Right lobe of liver (tissue), 4 donors: ENCODE results near the gene CLEC5A.
A peak's percentile ranks its signal among the peaks of the same experiment; 100 is the strongest.

ENCODE experiments used
- POLR2A ChIP-seq: fragments of 450-650 bp; IDR thresholded peaks from one replicate; pipeline ENCODE4 v1.6.1; 2017; ENCODE audit warnings: antibody characterized with exemption, mild to moderate bottlenecking
- TF ChIP-seq, protein P1 (sequence below), 4 donors: fragments of 200-600 bp in 3 of 4; fragments of 450-650 bp in 1 of 4; IDR thresholded peaks; one replicate each; pipeline versions ENCODE4 v1.5.1 to v1.8.0; 2016 to 2022; ENCODE audit warnings: antibody characterized with exemption in 4 of 4, mild to moderate bottlenecking in 2 of 4
- donor health status: DM: no; HTN: no; CAD: no.
- donor health status: DM: no; HTN: no; CAD: no.
- donor health status: DM: no; HTN: yes; CAD: no.

DNA sequence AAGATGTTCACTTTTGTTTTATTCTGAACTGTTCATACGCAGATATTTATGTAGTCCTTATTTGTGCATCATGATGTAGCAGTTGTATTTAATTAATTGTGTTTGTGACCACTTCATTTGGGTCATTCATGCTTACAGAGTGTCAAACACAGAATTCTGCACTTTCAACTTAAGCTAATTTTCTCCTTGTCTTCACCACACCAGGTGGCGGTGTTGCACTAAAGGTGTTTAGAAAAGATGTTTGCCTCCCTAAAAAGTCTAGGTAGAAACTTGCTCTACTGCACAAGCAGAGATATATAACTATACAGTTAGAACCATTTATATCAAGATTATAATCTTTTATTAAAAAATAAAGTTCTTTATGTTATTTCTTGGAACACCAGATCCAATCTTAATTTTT lies 28.1 kb upstream of the CLEC5A start:
- TF ChIP-seq, protein P1, sequence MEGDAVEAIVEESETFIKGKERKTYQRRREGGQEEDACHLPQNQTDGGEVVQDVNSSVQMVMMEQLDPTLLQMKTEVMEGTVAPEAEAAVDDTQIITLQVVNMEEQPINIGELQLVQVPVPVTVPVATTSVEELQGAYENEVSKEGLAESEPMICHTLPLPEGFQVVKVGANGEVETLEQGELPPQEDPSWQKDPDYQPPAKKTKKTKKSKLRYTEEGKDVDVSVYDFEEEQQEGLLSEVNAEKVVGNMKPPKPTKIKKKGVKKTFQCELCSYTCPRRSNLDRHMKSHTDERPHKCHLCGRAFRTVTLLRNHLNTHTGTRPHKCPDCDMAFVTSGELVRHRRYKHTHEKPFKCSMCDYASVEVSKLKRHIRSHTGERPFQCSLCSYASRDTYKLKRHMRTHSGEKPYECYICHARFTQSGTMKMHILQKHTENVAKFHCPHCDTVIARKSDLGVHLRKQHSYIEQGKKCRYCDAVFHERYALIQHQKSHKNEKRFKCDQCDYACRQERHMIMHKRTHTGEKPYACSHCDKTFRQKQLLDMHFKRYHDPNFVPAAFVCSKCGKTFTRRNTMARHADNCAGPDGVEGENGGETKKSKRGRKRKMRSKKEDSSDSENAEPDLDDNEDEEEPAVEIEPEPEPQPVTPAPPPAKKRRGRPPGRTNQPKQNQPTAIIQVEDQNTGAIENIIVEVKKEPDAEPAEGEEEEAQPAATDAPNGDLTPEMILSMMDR (IDR thresholded peaks at IDR 0.05), result peak; percentile 41 to 62 (median 50)
- TF ChIP-seq POLR2A, result no peak
